CD4-positive, alpha-beta T cell treated with Interleukin-15 for 1 hour (primary cell): Measurements from ENCODE around the gene XPO6.
"Not testable (repeated sequence)": the region's sequence is repeated elsewhere in the genome, so short reads cannot be mapped to it uniquely, and the experiment has no call there.

Experiments used
- DNase-seq: peaks from one replicate; pipeline ENCODE4 v3.0.0-alpha.2; 2020

Gene XPO6, protein sequence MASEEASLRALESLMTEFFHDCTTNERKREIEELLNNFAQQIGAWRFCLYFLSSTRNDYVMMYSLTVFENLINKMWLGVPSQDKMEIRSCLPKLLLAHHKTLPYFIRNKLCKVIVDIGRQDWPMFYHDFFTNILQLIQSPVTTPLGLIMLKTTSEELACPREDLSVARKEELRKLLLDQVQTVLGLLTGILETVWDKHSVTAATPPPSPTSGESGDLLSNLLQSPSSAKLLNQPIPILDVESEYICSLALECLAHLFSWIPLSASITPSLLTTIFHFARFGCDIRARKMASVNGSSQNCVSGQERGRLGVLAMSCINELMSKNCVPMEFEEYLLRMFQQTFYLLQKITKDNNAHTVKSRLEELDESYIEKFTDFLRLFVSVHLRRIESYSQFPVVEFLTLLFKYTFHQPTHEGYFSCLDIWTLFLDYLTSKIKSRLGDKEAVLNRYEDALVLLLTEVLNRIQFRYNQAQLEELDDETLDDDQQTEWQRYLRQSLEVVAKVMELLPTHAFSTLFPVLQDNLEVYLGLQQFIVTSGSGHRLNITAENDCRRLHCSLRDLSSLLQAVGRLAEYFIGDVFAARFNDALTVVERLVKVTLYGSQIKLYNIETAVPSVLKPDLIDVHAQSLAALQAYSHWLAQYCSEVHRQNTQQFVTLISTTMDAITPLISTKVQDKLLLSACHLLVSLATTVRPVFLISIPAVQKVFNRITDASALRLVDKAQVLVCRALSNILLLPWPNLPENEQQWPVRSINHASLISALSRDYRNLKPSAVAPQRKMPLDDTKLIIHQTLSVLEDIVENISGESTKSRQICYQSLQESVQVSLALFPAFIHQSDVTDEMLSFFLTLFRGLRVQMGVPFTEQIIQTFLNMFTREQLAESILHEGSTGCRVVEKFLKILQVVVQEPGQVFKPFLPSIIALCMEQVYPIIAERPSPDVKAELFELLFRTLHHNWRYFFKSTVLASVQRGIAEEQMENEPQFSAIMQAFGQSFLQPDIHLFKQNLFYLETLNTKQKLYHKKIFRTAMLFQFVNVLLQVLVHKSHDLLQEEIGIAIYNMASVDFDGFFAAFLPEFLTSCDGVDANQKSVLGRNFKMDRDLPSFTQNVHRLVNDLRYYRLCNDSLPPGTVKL

DNA sequence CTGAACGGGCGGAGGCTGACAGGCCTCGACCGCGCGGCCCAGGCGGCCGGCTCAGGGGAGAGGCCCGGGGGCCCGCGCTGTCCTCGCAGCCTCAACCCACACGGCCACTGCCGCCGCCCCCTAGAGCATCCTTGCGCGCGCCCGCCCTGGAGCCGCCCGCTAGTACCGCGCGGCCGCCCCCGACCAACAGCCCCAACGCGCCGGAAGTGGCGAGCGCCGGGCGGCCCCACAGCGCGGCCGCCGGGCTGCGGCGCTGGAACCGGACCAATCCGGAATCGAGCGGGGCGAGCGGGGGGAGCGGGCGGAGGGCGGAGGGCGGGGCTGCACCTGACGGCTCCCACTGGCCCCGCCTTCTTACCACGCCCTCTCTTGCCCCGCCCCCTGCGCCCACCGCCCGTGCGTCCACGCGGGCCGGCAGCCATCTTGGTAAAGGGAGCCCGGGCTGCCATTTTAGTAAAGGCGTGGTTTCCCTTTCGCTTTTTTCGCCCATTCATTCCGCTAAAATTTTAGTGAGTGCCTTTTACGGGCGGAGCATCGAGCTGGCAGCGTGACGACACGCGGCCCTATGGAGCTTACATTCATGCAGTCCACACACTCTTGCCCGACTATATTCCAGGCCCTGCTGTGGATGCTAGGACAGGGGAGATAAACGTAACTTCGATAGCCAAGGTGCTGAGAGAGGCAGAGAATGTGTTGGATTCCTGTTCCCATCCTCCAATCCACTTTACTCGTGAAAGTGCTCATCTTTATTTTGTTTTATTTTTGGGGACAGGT, at the start of gene XPO6:
Gene XPO6, minus strand, starts transcription at position 208 of the 774 bp plus-strand sequence. CDS start 597 bp downstream, outside the sequence.
- DNase-seq = peak; percentile 95

DNA sequence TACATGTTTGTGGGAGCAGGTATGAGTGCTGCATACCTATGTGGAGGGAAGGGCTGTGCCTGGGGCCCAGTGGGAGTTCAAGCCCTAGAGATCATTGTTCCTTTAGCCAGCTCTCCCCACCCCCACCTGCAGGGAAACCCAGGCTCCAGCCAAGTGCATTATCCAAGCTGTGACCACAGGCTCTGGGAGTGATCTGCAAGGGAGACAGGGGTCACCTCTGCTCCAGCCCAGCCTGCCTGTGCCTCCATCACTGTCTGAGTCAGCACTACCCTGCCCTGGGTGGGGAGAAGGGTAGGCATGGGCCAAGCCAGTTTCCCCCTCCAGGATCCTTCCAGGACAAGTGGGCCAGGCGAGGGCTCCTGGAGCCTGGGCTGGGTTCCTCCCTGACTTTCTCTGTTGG, 48.4 kb upstream of the XPO6 start:
- no peak for DNase-seq

DNA sequence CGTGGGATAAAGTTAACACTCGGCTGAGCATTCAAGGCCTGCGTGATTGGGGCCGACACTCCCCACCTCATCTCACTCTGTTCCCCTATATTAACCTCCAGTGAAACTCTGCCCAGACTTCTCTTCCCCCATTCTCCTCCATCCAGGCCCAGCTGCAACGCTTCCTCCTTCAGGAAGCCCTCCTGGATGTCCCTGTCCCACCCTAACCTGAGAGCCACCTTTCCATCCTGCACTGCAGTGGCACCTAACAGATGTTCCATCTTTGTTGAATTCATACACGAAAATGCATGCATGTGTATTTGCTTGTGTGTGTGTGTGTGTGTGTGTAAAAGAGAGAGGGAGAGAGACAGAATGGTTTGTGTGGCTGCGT, 48.0 kb upstream of the XPO6 start:
- DNase-seq = no peak

DNA sequence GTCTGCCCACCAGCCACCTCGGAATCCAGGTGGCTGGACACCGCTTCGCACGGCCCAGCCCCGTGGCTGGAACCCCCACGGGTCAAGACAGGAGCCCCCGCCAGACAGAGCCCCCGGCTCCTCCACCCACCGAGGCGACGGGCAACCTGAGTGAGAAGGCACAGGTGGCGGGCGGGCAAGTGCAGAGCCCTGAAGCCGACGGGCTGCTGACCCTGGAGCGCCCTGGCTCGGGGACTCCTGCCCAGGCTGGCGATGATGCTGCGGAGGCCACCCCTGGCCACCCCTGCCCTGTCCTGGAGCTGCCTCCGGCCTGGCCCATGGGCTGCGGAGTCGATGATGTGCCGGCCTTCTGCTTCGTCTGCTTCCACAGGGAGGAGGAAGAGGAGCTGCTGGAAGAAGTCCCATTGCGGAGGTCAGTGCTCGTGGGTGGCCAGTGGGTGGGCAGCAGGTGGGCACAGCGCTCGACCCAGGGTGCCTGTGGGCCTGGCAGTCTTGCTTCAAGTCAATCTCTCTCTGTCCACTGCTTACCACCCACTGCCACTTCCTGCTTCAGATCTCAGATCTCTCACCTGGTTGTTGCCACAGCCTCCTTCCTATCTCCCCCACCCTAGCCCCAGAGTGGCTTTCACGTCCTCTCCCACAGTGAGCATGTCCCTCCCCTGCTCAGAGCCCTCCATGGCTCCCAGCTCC, 47.5 kb upstream of the XPO6 start:
- DNase-seq = no peak

DNA sequence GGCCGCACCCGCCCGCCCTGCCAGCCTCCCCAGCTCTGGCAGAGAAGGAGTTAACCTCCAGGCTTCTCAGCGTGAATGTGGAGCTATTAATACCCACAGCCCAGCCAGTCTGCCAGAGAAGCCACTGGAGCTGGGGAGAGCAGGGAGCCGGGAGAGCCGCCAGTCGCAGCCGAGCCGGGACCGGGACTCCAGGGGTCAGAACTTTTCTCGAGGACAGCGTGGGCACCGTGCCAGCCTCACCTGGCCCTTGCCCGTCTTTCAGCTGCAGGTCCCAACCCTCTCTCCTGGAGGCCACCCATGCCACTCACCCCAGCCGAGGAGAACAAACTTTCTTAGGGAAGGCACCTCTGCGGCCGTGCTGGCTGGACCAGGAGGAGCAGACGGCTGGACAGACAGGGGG, 46.8 kb upstream of the XPO6 start:
- no peak for DNase-seq

DNA sequence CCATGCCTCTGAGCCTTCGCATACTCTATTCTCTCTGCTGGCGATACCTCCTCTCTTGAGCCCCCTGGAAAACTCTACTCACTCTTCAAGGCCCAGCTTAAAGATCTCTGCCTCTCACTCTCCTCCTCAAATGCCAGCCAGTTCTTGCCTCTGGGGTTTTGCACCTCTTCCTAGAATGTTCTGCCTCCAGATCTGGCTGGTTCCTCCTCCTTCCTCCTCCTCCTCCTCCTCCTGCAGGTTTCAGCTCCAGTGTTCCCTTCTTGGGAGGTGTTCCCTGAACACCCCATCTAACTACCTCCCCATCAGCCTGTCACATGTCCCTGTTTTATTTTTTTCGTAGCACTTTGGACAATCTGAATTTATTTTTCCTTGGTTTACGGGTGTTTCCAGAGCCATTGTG, 45.5 kb upstream of the XPO6 start:
- DNase-seq = no peak

DNA sequence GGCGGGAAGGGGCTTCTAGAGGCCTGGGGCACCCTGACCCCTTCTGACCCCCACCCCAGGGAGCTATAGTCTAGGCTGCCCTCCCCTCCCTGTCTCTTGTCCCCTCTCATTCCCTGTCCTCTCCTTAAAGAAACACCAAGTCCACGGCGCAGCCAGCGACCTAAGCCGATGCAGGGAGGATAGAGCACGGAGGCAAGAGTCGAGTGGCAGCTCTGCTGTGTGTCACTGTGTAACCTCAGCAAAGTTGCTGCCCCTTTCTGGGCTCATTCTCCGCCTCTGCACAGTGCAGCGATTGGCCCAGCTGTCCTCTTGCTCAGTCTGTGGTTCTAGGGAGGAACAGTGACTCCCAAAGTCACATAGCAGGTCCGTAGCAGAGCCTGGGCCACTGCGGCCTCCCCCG, 44.1 kb upstream of the XPO6 start:
- DNase-seq = no peak

DNA sequence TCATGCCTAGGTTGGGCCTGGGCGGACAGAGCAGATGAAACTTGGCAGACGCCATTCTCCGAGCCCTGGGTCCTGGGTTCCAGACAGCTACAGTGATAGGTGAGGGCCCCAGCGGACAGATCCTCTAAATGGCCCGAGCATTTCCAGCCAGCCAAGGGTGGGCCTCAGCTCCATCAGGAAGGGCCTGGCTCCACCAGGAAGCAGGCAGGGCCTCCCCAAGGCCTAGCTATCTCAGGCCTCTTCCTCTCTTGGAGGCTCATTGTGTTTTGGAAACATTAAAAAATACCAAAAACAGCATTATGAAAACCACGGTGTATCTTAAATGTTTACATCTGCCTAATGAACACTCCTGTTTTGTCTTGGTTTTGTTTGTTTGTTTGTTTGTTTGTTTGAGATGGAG, 42.4 kb upstream of the XPO6 start:
- DNase-seq = no peak

DNA sequence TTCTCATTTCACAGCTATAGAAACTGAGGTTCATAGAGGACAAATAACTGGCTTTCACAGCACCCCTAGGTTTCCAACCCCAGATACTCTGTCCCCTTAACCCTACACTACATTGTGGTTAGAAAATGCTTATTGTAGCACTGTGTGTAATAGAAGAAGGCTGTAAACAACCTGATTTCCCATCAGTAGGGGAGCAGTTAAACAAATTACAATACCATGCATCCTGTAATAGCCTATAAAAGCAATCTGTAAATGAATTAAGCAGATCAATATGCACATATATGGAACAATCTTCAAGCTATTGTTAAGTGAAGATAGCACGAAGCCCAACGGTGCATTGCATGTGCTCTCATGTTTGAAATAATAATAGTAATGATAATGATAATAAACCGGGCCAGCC, 39.2 kb upstream of the XPO6 start:
- no peak for DNase-seq

DNA sequence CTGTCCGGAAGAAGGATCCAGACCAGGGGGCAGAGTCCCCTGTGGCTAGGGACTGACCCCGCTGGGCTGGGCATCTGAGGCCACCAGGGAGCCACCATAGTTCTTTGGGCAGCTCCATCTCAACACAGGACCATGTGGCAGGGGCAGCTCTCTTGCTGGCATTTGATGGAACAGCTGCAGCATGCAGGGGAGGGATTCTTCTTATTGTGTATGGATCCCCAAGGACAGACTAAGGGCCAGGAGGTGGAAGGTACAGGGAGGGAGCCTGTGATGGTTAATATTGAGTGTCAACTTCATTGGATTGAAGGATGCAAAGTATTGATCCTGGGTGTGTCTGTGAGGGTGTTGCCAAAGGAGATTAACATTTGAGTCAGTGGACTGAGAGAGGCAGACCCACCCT, 37.7 kb upstream of the XPO6 start:
- DNase-seq = not testable (repeated sequence)

DNA sequence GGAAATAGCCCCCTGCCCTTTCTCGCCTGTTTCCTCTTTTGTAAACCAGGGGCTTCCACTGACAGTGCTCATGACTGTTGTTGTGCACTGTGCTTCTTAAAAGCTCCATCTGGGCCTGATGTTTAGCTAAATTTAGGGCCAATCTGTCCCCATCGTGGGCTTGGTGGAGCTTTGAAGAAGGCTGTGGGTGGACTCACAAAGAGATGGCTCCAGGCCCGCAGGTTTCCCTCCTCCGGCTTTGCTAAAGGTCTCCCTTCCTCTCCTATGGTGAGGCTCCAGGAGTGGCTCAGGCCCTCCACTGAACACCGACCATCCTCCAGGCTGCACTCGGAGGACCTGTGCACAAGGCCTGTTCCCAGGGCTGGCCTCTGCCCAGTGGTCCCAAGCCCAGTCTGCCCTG, 30.2 kb upstream of the XPO6 start:
- DNase-seq = no peak

DNA sequence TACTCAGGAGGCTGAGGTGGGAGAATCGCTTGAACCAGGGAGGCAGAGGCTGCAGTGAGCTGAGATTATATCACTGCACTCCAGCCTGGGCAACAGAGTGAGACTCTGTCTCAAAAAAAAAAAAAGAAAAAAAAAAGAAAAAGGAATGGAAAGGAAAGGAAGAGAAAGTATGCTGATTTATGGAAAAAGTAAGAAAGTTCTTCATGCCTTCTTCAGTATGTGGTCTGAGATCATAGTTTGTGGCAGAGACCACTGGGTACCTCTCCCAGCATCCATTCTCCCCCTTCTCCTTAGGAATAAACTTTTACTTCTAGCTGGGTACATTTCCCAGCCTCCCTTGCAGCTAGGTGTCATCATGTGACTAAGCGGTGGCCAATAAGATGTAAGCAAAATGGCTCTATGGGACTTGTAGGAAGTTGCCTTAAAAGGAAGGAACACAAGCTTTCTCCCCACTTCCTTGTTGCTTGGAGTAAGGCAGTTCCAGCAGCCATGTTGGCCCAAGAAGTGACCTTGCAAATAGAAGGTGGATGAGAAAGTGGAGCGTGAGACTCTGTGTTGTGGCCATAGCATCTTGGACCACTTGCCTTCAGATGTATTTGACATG, 26.1 kb upstream of the XPO6 start:
- DNase-seq = no peak

DNA sequence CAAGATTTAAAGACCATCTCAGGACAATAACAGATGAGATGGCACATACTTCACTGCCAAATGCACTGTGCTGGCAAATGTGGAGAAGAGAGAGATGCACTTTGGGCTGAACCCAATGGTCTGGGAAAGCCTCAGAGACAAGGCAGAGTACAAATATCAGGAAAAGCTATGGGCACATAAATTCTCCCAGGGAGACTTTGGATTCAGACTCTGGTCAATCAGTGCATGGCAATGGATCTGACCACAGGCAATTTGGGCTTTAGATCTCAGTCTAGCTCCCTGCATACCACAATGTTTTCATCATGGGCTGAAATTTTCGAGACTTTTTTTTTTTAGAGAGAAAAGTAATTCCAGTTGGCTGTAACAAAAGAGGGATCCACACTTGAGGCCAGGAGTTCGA, 20.0 kb upstream of the XPO6 start:
- no peak for DNase-seq

DNA sequence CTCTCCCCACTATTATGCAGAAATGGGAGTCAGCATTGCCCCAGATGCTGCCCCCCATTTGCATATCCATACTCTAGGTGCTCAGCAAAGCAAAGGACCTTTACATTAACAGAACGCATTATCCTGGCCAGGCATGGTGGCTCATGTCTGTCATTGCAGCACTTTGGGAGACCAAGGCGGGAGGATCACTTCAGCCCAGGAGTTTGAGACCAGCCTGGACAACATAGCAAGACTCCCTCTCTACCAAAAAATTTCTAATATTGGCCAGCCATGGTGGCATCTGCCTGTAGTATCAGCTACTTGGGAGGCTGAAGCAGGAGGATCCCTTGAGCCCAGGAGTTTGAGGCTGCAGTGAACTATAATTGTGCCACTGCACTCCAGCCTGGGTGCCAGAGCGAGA, 12.1 kb upstream of the XPO6 start:
- not testable (repeated sequence) for DNase-seq

DNA sequence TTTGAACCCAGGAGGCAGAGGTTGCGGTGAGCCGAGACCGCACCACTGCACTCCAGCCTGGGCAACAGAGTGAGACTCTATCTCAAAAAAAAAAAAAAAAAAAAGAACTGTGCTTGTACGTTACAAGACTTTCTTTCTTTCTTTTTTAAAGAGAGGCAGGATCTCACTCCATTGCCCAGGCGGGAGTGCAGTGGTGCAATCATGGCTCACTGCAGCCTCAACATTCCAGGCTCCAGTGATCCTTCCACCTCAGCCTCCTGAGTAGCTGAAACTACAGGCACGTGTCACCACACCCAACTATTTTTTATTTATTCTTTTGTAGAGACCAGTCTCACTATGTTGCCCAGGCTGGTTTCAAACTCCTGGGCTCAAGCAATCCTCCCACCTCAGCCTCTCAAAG, 8.0 kb upstream of the XPO6 start:
- DNase-seq = not testable (repeated sequence)

DNA sequence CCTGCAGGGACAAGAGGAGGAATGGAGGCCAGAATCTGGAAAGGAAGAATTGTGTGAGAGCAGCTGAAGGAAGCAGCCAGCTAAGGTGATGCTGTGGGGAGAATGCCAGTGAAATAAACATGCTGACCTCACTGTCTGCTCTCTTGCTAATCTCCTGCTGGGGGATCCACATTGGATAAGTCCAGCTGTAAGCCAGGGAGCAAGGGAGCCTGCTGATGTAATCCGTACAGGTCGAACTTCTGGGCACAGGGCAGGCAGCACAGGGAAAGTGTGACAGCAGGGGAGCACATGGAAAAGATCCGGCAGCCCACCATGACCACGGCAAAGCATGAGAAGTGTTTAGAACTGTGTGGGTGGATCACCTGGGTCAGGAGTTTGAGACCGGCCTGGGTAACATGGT, 7.5 kb upstream of the XPO6 start:
- DNase-seq = no peak

DNA sequence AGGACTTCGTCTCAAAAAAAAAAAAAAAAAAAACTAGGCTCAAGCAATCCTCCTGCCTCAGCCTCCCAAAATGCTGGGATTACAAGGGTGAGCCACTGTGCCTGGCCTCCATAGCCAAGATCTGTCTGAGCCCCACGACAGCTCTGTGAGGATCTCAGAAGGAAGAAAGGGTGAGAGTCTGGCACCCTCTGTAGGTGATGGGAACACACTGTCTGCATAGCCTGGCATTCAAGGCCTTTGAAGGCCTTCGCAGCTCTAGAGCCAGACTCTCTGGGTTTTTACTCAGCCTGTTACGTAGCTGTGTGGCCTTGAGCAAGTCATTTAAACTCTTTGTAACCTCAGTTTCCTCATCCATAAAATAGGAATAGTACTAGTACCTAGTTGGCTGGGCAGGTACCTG, 6.3 kb upstream of the XPO6 start:
- DNase-seq = peak; percentile 74

DNA sequence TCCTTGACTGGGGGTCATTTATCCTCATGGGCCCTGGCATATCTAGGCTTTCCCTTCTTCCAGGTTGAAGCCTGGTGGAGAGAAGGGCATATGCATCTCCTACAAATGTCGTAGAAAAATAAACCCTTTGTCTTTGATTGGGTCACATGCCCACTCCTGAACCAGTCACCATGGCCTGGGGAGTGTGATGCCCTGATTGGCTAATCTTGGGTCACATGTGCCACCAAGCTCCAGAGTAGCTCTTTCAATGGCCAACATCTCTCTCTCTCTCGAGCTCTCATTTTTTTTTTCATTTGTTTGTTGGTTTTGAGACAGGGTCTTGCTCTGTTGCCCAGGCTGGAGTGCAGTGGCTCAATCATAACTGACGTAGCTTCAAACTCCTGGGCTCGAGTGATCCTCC, 5.6 kb upstream of the XPO6 start:
- DNase-seq = no peak

DNA sequence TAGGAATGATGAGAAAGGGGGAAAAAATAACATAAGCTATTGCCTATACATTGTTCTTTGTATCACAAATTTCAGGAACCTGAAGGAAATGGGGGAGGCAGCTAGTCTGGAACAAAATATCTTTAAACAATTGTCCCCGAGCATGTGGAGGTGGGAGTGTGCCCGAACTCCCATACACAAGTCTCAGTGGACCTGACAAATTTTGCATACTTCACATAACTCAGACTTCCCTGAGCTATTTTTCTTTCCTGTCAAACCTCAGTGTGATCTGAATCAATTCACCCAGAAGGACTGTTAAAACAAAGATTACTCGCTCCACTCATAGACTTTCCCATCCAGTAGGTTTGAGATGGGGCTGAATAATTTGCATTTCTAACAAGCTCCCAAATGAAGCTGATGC, 1.6 kb upstream of the XPO6 start:
- DNase-seq = no peak

DNA sequence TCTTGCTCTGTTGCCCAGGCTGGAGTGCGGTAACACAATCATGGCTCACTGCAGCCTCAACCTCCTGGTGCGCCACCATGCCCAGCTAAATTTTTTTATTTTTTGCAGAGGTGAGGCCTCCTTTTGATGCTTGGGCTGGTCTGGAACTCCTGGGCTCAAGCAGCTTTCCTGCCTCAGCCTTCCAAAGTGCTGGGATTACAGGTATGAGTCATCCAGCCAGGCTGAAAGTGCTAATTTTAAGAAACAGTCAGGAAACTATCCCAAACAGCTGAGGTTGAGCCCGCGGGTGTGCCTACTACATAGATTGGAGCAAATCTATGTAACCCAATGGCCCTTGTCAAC, 738 bp upstream of the XPO6 start:
- DNase-seq = no peak

DNA sequence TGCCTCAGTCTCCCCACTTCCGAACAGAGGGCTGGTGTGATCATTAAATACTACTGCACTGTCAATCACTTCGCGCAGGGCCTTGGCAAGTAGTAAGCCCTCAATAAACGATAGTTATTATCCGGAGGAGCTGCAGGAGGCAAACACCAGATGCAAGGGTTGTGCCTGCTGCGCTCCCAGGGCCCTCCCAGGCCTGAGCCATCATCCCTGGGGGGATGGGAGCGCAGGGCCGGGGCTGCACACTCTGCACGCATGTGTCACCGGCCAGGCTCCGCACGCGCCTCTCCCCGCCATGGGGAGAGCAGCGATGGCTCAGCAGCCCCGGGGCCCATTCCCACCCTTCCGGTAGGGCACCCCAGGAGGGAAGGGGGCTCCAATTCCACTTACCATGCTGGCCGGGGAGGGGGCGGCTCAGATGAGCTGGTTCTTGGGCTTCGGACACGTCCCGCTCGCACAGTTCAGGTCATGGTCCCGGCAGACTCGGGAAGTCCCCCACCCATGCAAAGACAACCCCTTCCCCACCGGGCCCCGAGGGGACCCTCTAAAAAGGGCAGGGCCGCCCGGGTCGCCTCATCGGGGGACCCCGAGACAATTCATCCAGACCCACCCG, 681 bp downstream of the XPO6 start:
- DNase-seq = peak; percentile 62

DNA sequence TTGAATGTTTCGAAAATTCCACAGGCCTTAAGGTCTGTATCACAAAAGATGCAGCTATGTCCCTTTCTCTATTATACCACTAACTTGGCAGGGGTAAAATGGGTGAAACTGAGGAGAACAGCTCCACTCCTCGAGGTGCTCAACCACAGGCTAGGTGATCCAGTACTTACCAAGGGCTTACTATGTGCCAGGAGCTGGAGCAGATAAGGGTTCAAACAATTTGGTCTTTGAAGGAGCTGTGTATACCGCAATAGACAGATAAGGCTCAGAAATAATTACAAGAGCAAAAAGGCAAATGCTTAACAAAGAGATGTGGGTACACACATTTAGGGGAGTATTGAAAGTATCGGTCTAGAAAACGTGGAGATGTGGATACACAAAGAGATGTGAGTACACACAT, 1.5 kb downstream of the XPO6 start:
- no peak for DNase-seq
